ENCODE results near the gene UFD1. TPM values are rescaled to one million over a fixed set of nuclear protein-coding genes. Genes with fewer than 3 reads are reported as not detected.

The UFD1 gene
- total and polyA plus RNA-seq, 2 of the 13 experiments (the other 11 are each of a cell fraction or from before 2014, with no cell fraction given), result 47.9 to 51.1 TPM

DNA sequence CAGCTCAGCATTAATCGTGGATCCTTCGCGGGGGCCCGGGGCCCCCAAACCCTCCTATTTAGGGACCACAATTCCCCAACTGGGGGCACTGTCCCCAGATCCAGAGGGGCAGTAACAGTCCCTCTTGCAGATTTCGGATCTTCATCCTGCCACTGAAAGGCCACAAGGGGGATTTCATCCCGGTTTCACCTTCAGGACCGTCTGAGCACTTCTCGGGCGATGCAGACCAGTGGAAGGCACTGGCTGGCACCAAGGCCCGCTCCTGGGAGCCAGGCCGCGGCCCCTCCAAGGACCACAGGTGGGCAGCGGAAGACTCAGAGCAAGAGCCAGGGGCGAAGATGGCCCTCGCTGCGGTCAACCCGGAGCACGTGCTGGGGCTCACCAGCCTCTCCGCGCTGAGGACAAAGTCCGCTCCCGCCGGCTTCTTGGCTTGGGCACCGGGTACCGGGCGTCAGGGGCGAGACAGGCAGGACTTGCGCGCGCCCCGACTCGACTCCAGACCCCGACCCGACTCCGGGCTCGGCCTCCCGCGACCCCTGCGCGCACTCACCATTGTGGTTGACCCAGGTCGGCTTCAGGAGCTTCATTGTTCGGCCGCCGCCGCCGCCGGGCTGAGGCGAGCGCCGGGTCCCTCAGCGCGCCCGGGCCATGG, 48.0 kb downstream of the UFD1 start (continued):
- no peak for TF ChIP-seq TCF7 (IDR thresholded peaks at IDR 0.05; ENCODE audit: low read depth)
- TF ChIP-seq HMG20A (CRISPR knock-in tag; IDR thresholded peaks at IDR 0.05; ENCODE audit: borderline replicate concordance), result no peak
- peak; percentile 16; the same call in 1 of the 2 replicates for TF ChIP-seq SALL1 (CRISPR knock-in tag; IDR thresholded peaks at IDR 0.05)
- TF ChIP-seq ZNF598 (CRISPR knock-in tag; IDR thresholded peaks at IDR 0.05; ENCODE audit: borderline replicate concordance), result no peak
- TF ChIP-seq, protein P1, sequence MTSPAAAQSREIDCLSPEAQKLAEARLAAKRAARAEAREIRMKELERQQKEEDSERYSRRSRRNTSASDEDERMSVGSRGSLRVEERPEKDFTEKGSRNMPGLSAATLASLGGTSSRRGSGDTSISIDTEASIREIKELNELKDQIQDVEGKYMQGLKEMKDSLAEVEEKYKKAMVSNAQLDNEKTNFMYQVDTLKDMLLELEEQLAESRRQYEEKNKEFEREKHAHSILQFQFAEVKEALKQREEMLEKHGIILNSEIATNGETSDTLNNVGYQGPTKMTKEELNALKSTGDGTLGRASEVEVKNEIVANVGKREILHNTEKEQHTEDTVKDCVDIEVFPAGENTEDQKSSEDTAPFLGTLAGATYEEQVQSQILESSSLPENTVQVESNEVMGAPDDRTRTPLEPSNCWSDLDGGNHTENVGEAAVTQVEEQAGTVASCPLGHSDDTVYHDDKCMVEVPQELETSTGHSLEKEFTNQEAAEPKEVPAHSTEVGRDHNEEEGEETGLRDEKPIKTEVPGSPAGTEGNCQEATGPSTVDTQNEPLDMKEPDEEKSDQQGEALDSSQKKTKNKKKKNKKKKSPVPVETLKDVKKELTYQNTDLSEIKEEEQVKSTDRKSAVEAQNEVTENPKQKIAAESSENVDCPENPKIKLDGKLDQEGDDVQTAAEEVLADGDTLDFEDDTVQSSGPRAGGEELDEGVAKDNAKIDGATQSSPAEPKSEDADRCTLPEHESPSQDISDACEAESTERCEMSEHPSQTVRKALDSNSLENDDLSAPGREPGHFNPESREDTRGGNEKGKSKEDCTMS (CRISPR knock-in tag; conservative IDR thresholded peaks at IDR 0.05), result no peak
- TF ChIP-seq ZNF331 (CRISPR knock-in tag; IDR thresholded peaks at IDR 0.05), result no peak
- no peak for TF ChIP-seq RXRB (CRISPR knock-in tag; IDR thresholded peaks at IDR 0.05; ENCODE audit: borderline replicate concordance)
- TF ChIP-seq FOSL1 (CRISPR knock-in tag; IDR thresholded peaks at IDR 0.05; ENCODE audit: borderline replicate concordance), result no peak
- no peak for TF ChIP-seq ZKSCAN5 (CRISPR knock-in tag; IDR thresholded peaks at IDR 0.05)
- 0 out of 2 replicates have a peak, but pooled peaks have one; percentile 66 for TF ChIP-seq ZNF670 (CRISPR knock-in tag; IDR thresholded peaks at IDR 0.05; ENCODE audit: borderline replicate concordance)
- no peak for TF ChIP-seq ZNF124 (CRISPR knock-in tag; IDR thresholded peaks at IDR 0.05)
- TF ChIP-seq, protein P2, sequence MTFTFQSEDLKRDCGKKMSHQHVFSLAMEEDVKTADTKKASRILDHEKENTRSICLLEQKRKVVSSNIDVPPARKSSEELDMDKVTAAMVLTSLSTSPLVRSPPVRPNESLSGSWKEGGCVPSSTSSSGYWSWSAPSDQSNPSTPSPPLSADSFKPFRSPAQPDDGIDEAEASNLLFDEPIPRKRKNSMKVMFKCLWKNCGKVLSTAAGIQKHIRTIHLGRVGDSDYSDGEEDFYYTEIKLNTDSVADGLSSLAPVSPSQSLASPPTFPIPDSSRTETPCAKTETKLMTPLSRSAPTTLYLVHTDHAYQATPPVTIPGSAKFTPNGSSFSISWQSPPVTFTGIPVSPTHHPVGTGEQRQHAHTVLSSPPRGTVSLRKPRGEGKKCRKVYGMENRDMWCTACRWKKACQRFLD (CRISPR knock-in tag; IDR thresholded peaks at IDR 0.05; ENCODE audit: borderline replicate concordance), result 0 out of 2 replicates have a peak, but pooled peaks have one; percentile 39
- no peak; the same call in 1 of the 2 replicates for TF ChIP-seq ZNF430 (CRISPR knock-in tag; IDR thresholded peaks at IDR 0.05)
- TF ChIP-seq ZNF282 (IDR thresholded peaks at IDR 0.05; ENCODE audit: partially characterized antibody), result no peak
- TF ChIP-seq, protein P3, sequence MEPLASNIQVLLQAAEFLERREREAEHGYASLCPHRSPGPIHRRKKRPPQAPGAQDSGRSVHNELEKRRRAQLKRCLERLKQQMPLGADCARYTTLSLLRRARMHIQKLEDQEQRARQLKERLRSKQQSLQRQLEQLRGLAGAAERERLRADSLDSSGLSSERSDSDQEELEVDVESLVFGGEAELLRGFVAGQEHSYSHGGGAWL (CRISPR knock-in tag; IDR thresholded peaks at IDR 0.05), result peak; percentile 35
- no peak for TF ChIP-seq THAP11 (CRISPR knock-in tag; IDR thresholded peaks at IDR 0.05)
- peak; percentile 64; the same call in 1 of the 2 replicates for TF ChIP-seq RNF2 (conservative IDR thresholded peaks at IDR 0.05; ENCODE audit: low read depth)
- TF ChIP-seq NFRKB (IDR thresholded peaks at IDR 0.05), result no peak
- no peak for TF ChIP-seq ZNF382 (CRISPR knock-in tag; IDR thresholded peaks at IDR 0.05; ENCODE audit: borderline replicate concordance)
- TF ChIP-seq ZNF224 (CRISPR knock-in tag; IDR thresholded peaks at IDR 0.05), result peak; percentile 95
- TF ChIP-seq CEBPB (IDR thresholded peaks at IDR 0.05; ENCODE audit: borderline replicate concordance, low read depth, low read length), result no peak
- TF ChIP-seq, protein P4, sequence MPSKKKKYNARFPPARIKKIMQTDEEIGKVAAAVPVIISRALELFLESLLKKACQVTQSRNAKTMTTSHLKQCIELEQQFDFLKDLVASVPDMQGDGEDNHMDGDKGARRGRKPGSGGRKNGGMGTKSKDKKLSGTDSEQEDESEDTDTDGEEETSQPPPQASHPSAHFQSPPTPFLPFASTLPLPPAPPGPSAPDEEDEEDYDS (CRISPR knock-in tag; IDR thresholded peaks at IDR 0.05), result no peak
- TF ChIP-seq, protein P5, sequence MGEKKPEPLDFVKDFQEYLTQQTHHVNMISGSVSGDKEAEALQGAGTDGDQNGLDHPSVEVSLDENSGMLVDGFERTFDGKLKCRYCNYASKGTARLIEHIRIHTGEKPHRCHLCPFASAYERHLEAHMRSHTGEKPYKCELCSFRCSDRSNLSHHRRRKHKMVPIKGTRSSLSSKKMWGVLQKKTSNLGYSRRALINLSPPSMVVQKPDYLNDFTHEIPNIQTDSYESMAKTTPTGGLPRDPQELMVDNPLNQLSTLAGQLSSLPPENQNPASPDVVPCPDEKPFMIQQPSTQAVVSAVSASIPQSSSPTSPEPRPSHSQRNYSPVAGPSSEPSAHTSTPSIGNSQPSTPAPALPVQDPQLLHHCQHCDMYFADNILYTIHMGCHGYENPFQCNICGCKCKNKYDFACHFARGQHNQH (CRISPR knock-in tag; IDR thresholded peaks at IDR 0.05), result no peak
- TF ChIP-seq TSC22D2 (CRISPR knock-in tag; IDR thresholded peaks at IDR 0.05; ENCODE audit: borderline replicate concordance), result no peak
- peak in 1 of 2 experiments; percentile 17; a peak in 1 of 4 replicates for TF ChIP-seq KLF16 (CRISPR knock-in tag; IDR thresholded peaks at IDR 0.05)
- no peak for TF ChIP-seq RARG (CRISPR knock-in tag; IDR thresholded peaks at IDR 0.05; ENCODE audit: low read depth)
- no peak for TF ChIP-seq ZNF775 (CRISPR knock-in tag; IDR thresholded peaks at IDR 0.05; ENCODE audit: borderline replicate concordance)

Measured in HepG2 (cell line).